ENCODE measurements around the gene CMSS1. TPM values are rescaled to one million over a fixed set of nuclear protein-coding genes. Genes with fewer than 3 reads are reported as not detected.

CMSS1 gene
- total and polyA plus RNA-seq, 2 of the 13 experiments (the other 11 are each of a cell fraction or from before 2014, with no cell fraction given) = 6.4 to 48.7 TPM

- TF ChIP-seq KAT8 (CRISPR knock-in tag; IDR thresholded peaks at IDR 0.05) (peak; percentile 45; the same call in 1 of the 2 replicates), FOXP4 (CRISPR knock-in tag; IDR thresholded peaks at IDR 0.05) (peak; percentile 11; the same call in 1 of the 2 replicates), CREM (IDR thresholded peaks at IDR 0.05) (peak; percentile 54; the same call in 1 of the 2 replicates), CREM (CRISPR knock-in tag; IDR thresholded peaks at IDR 0.05) (no peak), REXO4 (CRISPR knock-in tag; IDR thresholded peaks at IDR 0.05; ENCODE audit: borderline replicate concordance) (no peak), ZNF280D (CRISPR knock-in tag; IDR thresholded peaks at IDR 0.05) (0 out of 2 replicates have a peak, but pooled peaks have one; percentile 42), RXRB (CRISPR knock-in tag; IDR thresholded peaks at IDR 0.05; ENCODE audit: borderline replicate concordance) (0 out of 2 replicates have a peak, but pooled peaks have one; percentile 16), HMG20A (CRISPR knock-in tag; IDR thresholded peaks at IDR 0.05; ENCODE audit: borderline replicate concordance) (peak; percentile 64; the same call in 1 of the 2 replicates), FOXA1 (IDR thresholded peaks at IDR 0.05) (no peak), FOXA1 (CRISPR knock-in tag; IDR thresholded peaks at IDR 0.05) (0 out of 2 replicates have a peak, but pooled peaks have one; percentile 17), FOXA3 (CRISPR knock-in tag; IDR thresholded peaks at IDR 0.05) (peak; percentile 73), FOXK1 (CRISPR knock-in tag; IDR thresholded peaks at IDR 0.05; ENCODE audit: borderline replicate concordance, low read depth) (peak; percentile 47; the same call in 1 of the 2 replicates), RXRA (CRISPR knock-in tag; IDR thresholded peaks at IDR 0.05) (no peak), KLF15 (CRISPR knock-in tag; IDR thresholded peaks at IDR 0.05; ENCODE audit: borderline replicate concordance) (no peak), FOSL2 (CRISPR knock-in tag; IDR thresholded peaks at IDR 0.05) (peak; percentile 95), ZNF510 (CRISPR knock-in tag; IDR thresholded peaks at IDR 0.05; ENCODE audit: low read depth) (no peak), TBX3 (IDR thresholded peaks at IDR 0.05; ENCODE audit: borderline replicate concordance) (peak; percentile 34; the same call in 1 of the 2 replicates), ZNF850 (CRISPR knock-in tag; conservative IDR thresholded peaks at IDR 0.05) (no peak), SNRNP70 (IDR thresholded peaks at IDR 0.05; ENCODE audit: low read depth, low read length) (no peak), MED1 (CRISPR knock-in tag; IDR thresholded peaks at IDR 0.05) (peak; percentile 73), MIER3 (CRISPR knock-in tag; IDR thresholded peaks at IDR 0.05; ENCODE audit: borderline replicate concordance) (peak; percentile 71; the same call in 1 of the 2 replicates), ZNF792 (CRISPR knock-in tag; IDR thresholded peaks at IDR 0.05) (0 out of 2 replicates have a peak, but pooled peaks have one; percentile 24), TBX2 (CRISPR knock-in tag; IDR thresholded peaks at IDR 0.05; ENCODE audit: borderline replicate concordance) (peak; percentile 57; the same call in 1 of the 2 replicates), FOXK2 (IDR thresholded peaks at IDR 0.05) (peak; percentile 53; the same call in 1 of the 2 replicates)
Measured at GRCh38 chr3:100002599-100003350, 185.1 kb downstream of the CMSS1 start (continued).

Measured in HepG2 (cell line).